DMS53 (cell line): Measurements from ENCODE around the gene PDE6H.

Source experiments
- DNase-seq: peaks from one replicate; lab custom pipeline; 2025; lab: John Stamatoyannopoulos, UW

The PDE6H gene

GRCh38 chr12:14951851-14952250, 21.0 kb upstream of the PDE6H start:
- peak; percentile 57 for DNase-seq

- DNase-seq = peak; percentile 100
Observed at GRCh38 chr12:14952299-14952921, 20.4 kb upstream of the PDE6H start.

- DNase-seq = no peak
Observed at GRCh38 chr12:14953752-14954151, 19.1 kb upstream of the PDE6H start.

GRCh38 chr12:14954269-14954668, 18.6 kb upstream of the PDE6H start:
- peak; percentile 96 for DNase-seq

- no peak for DNase-seq
Observed at GRCh38 chr12:14956024-14956891, 16.6 kb upstream of the PDE6H start.

- DNase-seq = no peak
Observed at GRCh38 chr12:14956905-14957304, 15.9 kb upstream of the PDE6H start.

GRCh38 chr12:14957551-14958168, 15.2 kb upstream of the PDE6H start:
- peak; percentile 16 for DNase-seq

- DNase-seq = no peak
Observed at GRCh38 chr12:14958361-14959125, 14.3 kb upstream of the PDE6H start.

GRCh38 chr12:14959126-14959440, 13.8 kb upstream of the PDE6H start:
- no peak for DNase-seq

GRCh38 chr12:14959463-14959862, 13.4 kb upstream of the PDE6H start:
- no peak for DNase-seq

GRCh38 chr12:14959916-14960496, 12.8 kb upstream of the PDE6H start:
- no peak for DNase-seq

GRCh38 chr12:14960548-14961465, 12.0 kb upstream of the PDE6H start:
- peak; percentile 60 for DNase-seq

GRCh38 chr12:14961466-14962152, 11.2 kb upstream of the PDE6H start, which contains the start of gene ARHGDIB:
TSS of gene ARHGDIB (minus strand) at chr12:14961601. CDS start at chr12:14950712, 10,889 bp downstream.
- peak; percentile 21 for DNase-seq

GRCh38 chr12:14962153-14962539, 10.7 kb upstream of the PDE6H start:
- no peak for DNase-seq

GRCh38 chr12:14962797-14963196, 10.0 kb upstream of the PDE6H start:
- no peak for DNase-seq

- no peak for DNase-seq
Observed at GRCh38 chr12:14963520-14963919, 9.3 kb upstream of the PDE6H start.

GRCh38 chr12:14964406-14964805, 8.4 kb upstream of the PDE6H start:
- DNase-seq = no peak

GRCh38 chr12:14965221-14965620, 7.6 kb upstream of the PDE6H start:
- no peak for DNase-seq

- no peak for DNase-seq
Observed at GRCh38 chr12:14968478-14968877, 4.4 kb upstream of the PDE6H start.

- peak; percentile 32 for DNase-seq
Observed at GRCh38 chr12:14970473-14970872, 2.4 kb upstream of the PDE6H start.
